GM18861 (cell line): ENCODE data around the gene B3GAT3.
"Not testable (repeated sequence)": the region's sequence is repeated elsewhere in the genome, so short reads cannot be mapped to it uniquely, and the experiment has no call there.

Experiments used
- ATAC-seq: cut with Tn5 transposase; IDR thresholded peaks from one replicate; pipeline ENCODE4 v1.9.1; 2021; ENCODE audit not compliant: unreplicated experiment

Gene B3GAT3

GRCh38 chr11:62645946-62646824, 24.4 kb upstream of the B3GAT3 start, which contains the start of gene GANAB:
Gene GANAB (minus strand): TSS chr11:62646613. CDS start chr11:62646599, 14 bp downstream.
- ATAC-seq, result peak; percentile 81

GRCh38 chr11:62645671-62645945, 23.8 kb upstream of the B3GAT3 start:
- ATAC-seq, result no peak

- no peak for ATAC-seq
Measured at GRCh38 chr11:62644220-62644619, 22.4 kb upstream of the B3GAT3 start.

GRCh38 chr11:62632492-62632891, 10.7 kb upstream of the B3GAT3 start:
- ATAC-seq, result no peak

- no peak for ATAC-seq
Measured at GRCh38 chr11:62627713-62628112, 5.9 kb upstream of the B3GAT3 start.

GRCh38 chr11:62622476-62623089, 797 bp upstream of the B3GAT3 start:
- ATAC-seq, result no peak

- no peak for ATAC-seq
Measured at GRCh38 chr11:62621027-62621566, 689 bp downstream of the B3GAT3 start.

- ATAC-seq, result not testable (repeated sequence)
Measured at GRCh38 chr11:62616957-62617356, 4.8 kb downstream of the B3GAT3 start.

GRCh38 chr11:62615521-62615920, 6.3 kb downstream of the B3GAT3 start:
- ATAC-seq, result no peak

GRCh38 chr11:62614275-62614674, 7.5 kb downstream of the B3GAT3 start:
- no peak for ATAC-seq

- ATAC-seq, result no peak
Measured at GRCh38 chr11:62613291-62613778, 8.5 kb downstream of the B3GAT3 start.

GRCh38 chr11:62612366-62613290, 9.2 kb downstream of the B3GAT3 start, which contains the start of the genes EML3 and ROM1:
Gene EML3 (minus strand): TSS chr11:62612775. CDS start chr11:62612457, 318 bp downstream.
Gene ROM1 (plus strand): TSS chr11:62613257. CDS start chr11:62613282, 25 bp downstream.
- ATAC-seq, result peak; percentile 42

GRCh38 chr11:62611705-62612365, 10.0 kb downstream of the B3GAT3 start:
- ATAC-seq, result no peak

- ATAC-seq, result no peak
Measured at GRCh38 chr11:62610814-62611704, 10.7 kb downstream of the B3GAT3 start.

- ATAC-seq, result no peak
Measured at GRCh38 chr11:62610403-62610802, 11.4 kb downstream of the B3GAT3 start.

GRCh38 chr11:62608776-62609175, 13.0 kb downstream of the B3GAT3 start:
- no peak for ATAC-seq

- no peak for ATAC-seq
Measured at GRCh38 chr11:62607714-62608113, 14.1 kb downstream of the B3GAT3 start.

- no peak for ATAC-seq
Measured at GRCh38 chr11:62605902-62606301, 15.9 kb downstream of the B3GAT3 start.

GRCh38 chr11:62605467-62605866, 16.3 kb downstream of the B3GAT3 start:
- no peak for ATAC-seq
